HG02885 (cell line): Measurements from ENCODE around the gene ZNF66.
"Not testable (repeated sequence)": the region's sequence is repeated elsewhere in the genome, so short reads cannot be mapped to it uniquely, and the experiment has no call there.

Experiments used
- ATAC-seq: cut with Tn5 transposase; IDR thresholded peaks from one replicate; pipeline ENCODE4 v1.9.1; 2021; ENCODE audit warnings: mild to moderate bottlenecking; ENCODE audit not compliant: unreplicated experiment, poor library complexity

Gene ZNF66

GRCh38 chr19:20776083-20777076 is at the start of gene ZNF66:
TSS of gene ZNF66 (plus strand) at chr19:20776304. CDS start at chr19:20776448, 144 bp downstream.
- ATAC-seq = peak; percentile 98

GRCh38 chr19:20750169-20750568 is 25.9 kb upstream of the ZNF66 start:
- not testable (repeated sequence) for ATAC-seq

- not testable (repeated sequence) for ATAC-seq
These were observed 23.8 kb upstream of the ZNF66 start for GRCh38 chr19:20752291-20752690.

GRCh38 chr19:20769225-20769736 is 6.8 kb upstream of the ZNF66 start:
- not testable (repeated sequence) for ATAC-seq

- ATAC-seq = no peak
These were observed 11.7 kb downstream of the ZNF66 start for GRCh38 chr19:20787786-20788185.

GRCh38 chr19:20791806-20792205 is 15.7 kb downstream of the ZNF66 start:
- ATAC-seq = no peak

GRCh38 chr19:20806311-20807262 is 30.5 kb downstream of the ZNF66 start:
- ATAC-seq = not testable (repeated sequence)

- no peak for ATAC-seq
These were observed 64.3 kb downstream of the ZNF66 start for GRCh38 chr19:20840371-20840770.
